Peyer's patch (tissue), 4 donors: ENCODE results near the gene CLK1. TPM values are rescaled to one million over a fixed set of nuclear protein-coding genes. Genes with fewer than 3 reads are reported as not detected.

ENCODE experiments used
- DNase-seq, 3 donors: peaks; one replicate each; pipeline ENCODE4 v3.0.0-alpha.2; 2017 to 2019
- H3K27ac ChIP-seq, 4 donors: fragments of 200-600 bp; sonication (generic); one replicate each; pipeline ENCODE4 v1.5.1; 2016 to 2019
- H3K27me3 ChIP-seq, 2 donors: fragments of 200-600 bp; sonication (generic); one replicate each; pipeline ENCODE4 v1.5.1; 2019
- H3K36me3 ChIP-seq, 3 donors: fragments of 200-600 bp; sonication (generic); one replicate each; pipeline ENCODE4 v1.5.1; 2016 to 2019
- H3K4me1 ChIP-seq, 4 donors: fragments of 200-600 bp; sonication (generic); one replicate each; pipeline ENCODE4 v1.5.1; 2016 to 2019
- H3K4me3 ChIP-seq, 4 donors: fragments of 200-600 bp; sonication (generic); 1 replicate in 3 of 4; 2 replicates in 1 of 4; pipeline ENCODE4 v1.5.1; 2016 to 2019; ENCODE audit warnings: mild to moderate bottlenecking in 1 of 4
- H3K9me3 ChIP-seq, 4 donors: fragments of 200-600 bp; sonication (generic); one replicate each; pipeline ENCODE4 v1.5.1; 2016 to 2019; ENCODE audit warnings: mild to moderate bottlenecking in 1 of 4
- CTCF ChIP-seq, 6 experiments: fragments of 450-650 bp in 4 of 6; fragments of 200-600 bp in 2 of 6; sonication (generic) in 1 of 6; IDR thresholded peaks; one replicate each; pipeline ENCODE4 v1.5.1; 2017 to 2019; ENCODE audit warnings: antibody characterized with exemption in 6 of 6, mild to moderate bottlenecking in 3 of 6, moderate library complexity in 1 of 6
- POLR2A ChIP-seq, 2 donors: fragments of 450-650 bp; IDR thresholded peaks; one replicate each; pipeline ENCODE4 v1.5.1; 2017; ENCODE audit warnings: antibody characterized with exemption in 2 of 2, mild to moderate bottlenecking in 2 of 2, moderate library complexity in 2 of 2
- total RNA-seq, 4 donors: library from RNA; depleted of rRNA; stranded (reverse); fragments of >200 nt; gene quantifications; one replicate each; pipeline ENCODE4 v1.1.0, GENCODE V29; 2016

Gene CLK1
- total RNA-seq, 4 donors from 2014 or later: 119 to 173 (median 144) TPM

- Histone ChIP-seq H3K4me3 (no peak overlapping the region), H3K36me3 (no peaks in the 10 kb centered on the region), H3K27me3 (no peaks in the 10 kb centered on the region), H3K4me1 (no peaks in the 10 kb centered on the region), H3K9me3 (no peaks in the 10 kb centered on the region), H3K27ac (no peak overlapping the region)
- no peak for DNase-seq
- TF ChIP-seq POLR2A (IDR thresholded peaks at IDR 0.05) (no peak), CTCF (IDR thresholded peaks at IDR 0.05) (no peak)
Observed at GRCh38 chr2:200843993-200844948, 20.2 kb downstream of the CLK1 start.

- H3K4me3 ChIP-seq: no peak overlapping the region
- no peak overlapping the region for H3K27ac ChIP-seq
- no peak for DNase-seq
- no peaks in the 10 kb centered on the region for H3K36me3 ChIP-seq
- H3K9me3 ChIP-seq: peaks cover 0 to 8% (median 0%) of the 10 kb centered on the region in 4 donors
- no peaks in the 10 kb centered on the region for H3K4me1 ChIP-seq
- no peaks in the 10 kb centered on the region for H3K27me3 ChIP-seq
- TF ChIP-seq POLR2A (IDR thresholded peaks at IDR 0.05): no peak
- TF ChIP-seq CTCF (IDR thresholded peaks at IDR 0.05): no peak
Observed at GRCh38 chr2:200839513-200839912, 24.9 kb downstream of the CLK1 start.

- no peaks in the 10 kb centered on the region for H3K27me3 ChIP-seq
- H3K4me1 ChIP-seq: no peaks in the 10 kb centered on the region
- no peak for DNase-seq
- H3K9me3 ChIP-seq: peaks cover 0 to 8% (median 0%) of the 10 kb centered on the region in 4 donors
- H3K4me3 ChIP-seq: no peak overlapping the region
- TF ChIP-seq POLR2A (IDR thresholded peaks at IDR 0.05): no peak
- no peak overlapping the region for H3K27ac ChIP-seq
- no peaks in the 10 kb centered on the region for H3K36me3 ChIP-seq
Observed at GRCh38 chr2:200834701-200835100, 29.8 kb downstream of the CLK1 start.

GRCh38 chr2:200829258-200829655 lies 35.2 kb downstream of the CLK1 start:
- no peaks in the 10 kb centered on the region for H3K27me3 ChIP-seq
- no peaks in the 10 kb centered on the region for H3K36me3 ChIP-seq
- no peak overlapping the region for H3K4me3 ChIP-seq
- no peak for DNase-seq
- TF ChIP-seq POLR2A (IDR thresholded peaks at IDR 0.05) (no peak), CTCF (IDR thresholded peaks at IDR 0.05) (no peak)
- no peaks in the 10 kb centered on the region for H3K9me3 ChIP-seq
- no peak overlapping the region for H3K27ac ChIP-seq
- H3K4me1 ChIP-seq: no peaks in the 10 kb centered on the region

- no peak for DNase-seq
- Histone ChIP-seq H3K36me3 (no peaks in the 10 kb centered on the region), H3K9me3 (no peaks in the 10 kb centered on the region), H3K4me3 (no peak overlapping the region), H3K27ac (no peak overlapping the region), H3K4me1 (no peaks in the 10 kb centered on the region), H3K27me3 (no peaks in the 10 kb centered on the region)
- no peak for TF ChIP-seq CTCF (IDR thresholded peaks at IDR 0.05)
- TF ChIP-seq POLR2A (IDR thresholded peaks at IDR 0.05): no peak
Observed at GRCh38 chr2:200828572-200829257, 35.7 kb downstream of the CLK1 start.

GRCh38 chr2:200828104-200828503 lies 36.4 kb downstream of the CLK1 start:
- TF ChIP-seq POLR2A (IDR thresholded peaks at IDR 0.05) (no peak), CTCF (IDR thresholded peaks at IDR 0.05) (no peak)
- no peaks in the 10 kb centered on the region for H3K4me1 ChIP-seq
- no peaks in the 10 kb centered on the region for H3K36me3 ChIP-seq
- no peak for DNase-seq
- H3K27me3 ChIP-seq: no peaks in the 10 kb centered on the region
- no peak overlapping the region for H3K27ac ChIP-seq
- no peak overlapping the region for H3K4me3 ChIP-seq
- H3K9me3 ChIP-seq: no peaks in the 10 kb centered on the region
